ENCODE data around the gene PDGFA.

The PDGFA gene

DNA sequence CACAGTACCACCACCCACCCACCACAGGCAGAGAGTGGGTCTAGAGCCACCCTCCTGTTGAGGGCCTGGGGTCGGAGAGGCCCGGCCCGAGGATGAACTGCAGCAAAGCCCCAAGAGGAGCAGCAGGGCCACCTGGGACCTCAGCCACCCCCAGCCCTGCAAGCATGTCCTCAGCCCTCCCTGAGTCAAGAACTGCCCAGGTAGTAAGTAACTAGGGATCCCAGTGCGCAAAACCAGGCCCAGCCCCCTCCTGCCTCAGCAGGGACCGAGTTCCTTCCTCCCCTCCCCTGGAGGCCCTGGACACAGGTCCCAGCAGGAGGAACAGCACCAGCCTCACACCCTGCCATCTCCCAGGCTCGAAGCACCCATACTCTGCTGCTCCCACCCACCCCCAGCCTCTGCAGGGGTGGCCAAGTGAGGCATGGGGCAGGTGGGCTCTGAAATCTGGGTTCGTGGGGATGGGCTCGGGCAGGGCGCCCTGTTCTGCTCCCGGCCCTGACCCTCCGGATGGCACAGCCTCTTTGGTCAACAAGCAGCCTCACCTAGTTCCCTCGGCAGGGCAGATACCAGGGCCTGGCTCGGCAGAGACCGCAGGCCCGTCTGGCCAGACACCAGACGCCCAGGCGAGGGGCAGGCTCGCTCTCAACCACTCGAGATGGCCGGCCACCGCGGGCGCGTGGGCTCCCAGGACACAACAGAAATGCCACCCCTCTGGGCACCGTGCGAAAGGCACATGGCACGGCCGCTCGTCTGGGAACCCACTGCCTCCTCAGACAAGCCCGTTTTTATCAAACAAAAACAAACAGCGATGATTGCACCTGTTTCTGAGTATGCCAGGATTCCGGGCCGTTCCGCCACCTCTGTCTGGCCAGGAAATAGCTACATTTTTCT, 15.2 kb downstream of the PDGFA start:
- no peak for DNase-seq (ENCODE audit: low read depth)

- no peak for DNase-seq (ENCODE audit: low read depth)
Measured at GRCh38 chr7:503575-504111, 16.0 kb downstream of the PDGFA start.

GRCh38 chr7:502296-502695, 17.4 kb downstream of the PDGFA start:
- no peak for DNase-seq (ENCODE audit: low read depth)

- no peak for DNase-seq (ENCODE audit: low read depth)
Measured at GRCh38 chr7:501526-501925, 18.1 kb downstream of the PDGFA start.

GRCh38 chr7:500521-501420, 18.9 kb downstream of the PDGFA start:
- no peak for DNase-seq (ENCODE audit: low read depth)

DNA sequence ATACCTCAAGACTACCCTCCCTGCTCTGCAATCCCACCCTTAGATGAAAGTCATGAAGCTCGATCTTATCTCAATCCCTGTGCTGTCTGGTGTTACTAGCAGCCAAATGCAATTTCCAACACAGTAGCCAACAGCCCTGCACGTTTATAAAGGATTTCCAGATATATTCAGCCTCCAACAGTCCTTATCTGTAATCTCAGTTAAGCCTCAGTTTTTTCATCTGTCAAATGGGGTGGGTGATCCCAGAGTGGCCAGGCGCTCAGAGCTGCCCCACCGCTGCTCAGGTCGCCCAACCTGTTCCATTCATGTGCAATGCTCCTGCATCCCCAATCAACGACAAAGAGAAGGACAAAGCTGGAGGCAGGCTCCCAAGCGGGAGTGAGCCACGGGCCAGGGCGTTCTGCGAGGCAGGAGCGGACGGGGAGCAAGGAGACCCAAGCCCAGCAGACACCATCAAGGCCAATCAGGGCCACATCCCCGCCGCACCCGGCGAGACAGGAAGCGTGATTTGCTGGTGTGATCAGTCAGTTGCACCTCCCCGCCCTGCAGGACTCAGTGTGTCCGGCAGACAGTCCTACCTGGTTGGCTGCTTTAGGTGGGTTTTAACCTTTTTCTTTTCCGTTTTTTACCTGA, 19.7 kb downstream of the PDGFA start:
- DNase-seq (ENCODE audit: low read depth): no peak

GRCh38 chr7:498678-499641, 20.7 kb downstream of the PDGFA start:
- no peak for DNase-seq (ENCODE audit: low read depth)

DNA sequence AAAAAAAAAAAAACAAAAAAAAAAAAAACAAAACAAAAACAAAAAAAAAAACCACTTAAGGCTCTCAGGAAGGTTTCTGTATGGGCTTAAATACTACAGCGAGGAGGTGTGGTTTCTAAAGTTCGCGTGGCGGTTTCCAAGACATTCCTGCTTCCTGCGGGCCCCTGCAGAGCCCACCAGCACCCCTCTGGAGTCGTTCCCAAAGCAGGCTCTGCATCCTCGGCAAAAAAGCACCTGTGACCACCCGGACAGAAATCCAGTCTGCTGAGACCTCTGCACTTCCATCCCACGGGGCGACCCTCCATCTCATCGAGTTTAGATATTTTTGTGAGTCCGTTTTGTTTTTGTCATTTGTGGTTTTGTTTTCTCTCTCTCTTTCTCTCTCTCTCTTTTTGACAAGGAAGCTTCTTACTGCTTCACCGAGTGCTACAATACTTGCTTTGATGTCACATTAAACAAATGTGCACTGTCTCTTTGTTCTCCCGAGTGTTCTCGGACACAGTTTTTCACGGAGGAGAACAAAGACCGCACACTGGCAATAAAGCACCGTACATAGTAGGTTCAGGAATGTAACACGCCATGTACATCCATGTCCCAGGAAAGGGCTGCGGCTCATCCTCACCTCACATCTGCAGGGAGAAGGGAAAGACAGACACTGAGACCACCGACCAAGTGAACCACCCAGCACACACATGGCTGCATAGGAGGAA, 21.5 kb downstream of the PDGFA start:
- DNase-seq (ENCODE audit: low read depth): no peak

DNA sequence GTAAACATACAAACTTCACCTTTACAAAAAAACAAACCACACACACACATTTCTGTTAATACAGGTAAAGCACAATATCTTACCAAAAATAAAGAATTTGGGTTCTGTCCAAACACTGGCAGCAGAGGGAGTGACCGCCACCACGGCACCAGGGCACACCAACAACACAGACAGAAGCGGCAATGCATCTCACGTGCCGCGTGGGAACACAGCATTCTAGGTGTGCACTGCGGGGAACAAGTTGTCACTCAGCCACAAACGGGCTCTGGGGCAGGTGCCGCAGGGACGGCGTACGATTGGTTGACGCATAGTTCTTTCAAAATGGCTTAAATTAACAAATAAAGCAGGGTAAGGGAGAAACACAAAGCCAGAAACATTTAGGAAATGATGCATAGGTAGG, 22.3 kb downstream of the PDGFA start:
- no peak for DNase-seq (ENCODE audit: low read depth)

DNA sequence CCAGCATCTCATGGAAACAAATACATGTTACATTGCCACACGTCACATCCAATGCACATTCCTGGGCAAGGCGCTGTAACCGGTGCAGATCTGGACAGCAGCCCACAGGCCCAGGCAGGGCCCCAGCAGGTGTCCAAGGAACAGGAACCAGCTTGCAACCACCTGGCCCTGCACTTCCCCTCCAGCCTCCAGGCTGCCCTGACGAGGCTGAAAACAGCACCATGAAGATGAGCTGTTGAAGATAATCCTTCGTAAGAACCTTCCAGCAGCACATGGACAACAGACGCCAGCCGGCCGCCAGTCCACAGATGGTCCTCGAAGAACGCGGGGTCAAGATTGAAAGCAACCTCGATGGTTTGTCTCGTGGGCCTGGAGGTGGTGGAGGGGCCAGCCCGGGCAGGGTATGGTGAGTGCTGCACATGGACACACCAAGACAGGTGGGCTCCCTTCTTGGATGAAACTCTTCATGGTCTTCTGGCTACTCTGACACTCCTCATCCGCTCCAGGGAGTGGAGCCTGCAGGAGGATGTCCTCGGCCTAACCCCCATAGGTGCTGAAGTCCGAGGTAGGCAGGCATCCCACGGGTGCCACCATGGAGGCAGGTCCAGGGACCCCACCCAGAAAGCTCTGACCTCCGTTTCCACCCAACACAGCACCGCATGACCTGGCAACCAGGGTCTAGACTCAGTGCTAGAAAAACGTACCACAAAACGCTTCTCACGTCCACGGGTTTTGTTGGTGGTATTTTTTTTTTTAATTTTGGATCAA, 22.9 kb downstream of the PDGFA start:
- no peak for DNase-seq (ENCODE audit: low read depth)

DNA sequence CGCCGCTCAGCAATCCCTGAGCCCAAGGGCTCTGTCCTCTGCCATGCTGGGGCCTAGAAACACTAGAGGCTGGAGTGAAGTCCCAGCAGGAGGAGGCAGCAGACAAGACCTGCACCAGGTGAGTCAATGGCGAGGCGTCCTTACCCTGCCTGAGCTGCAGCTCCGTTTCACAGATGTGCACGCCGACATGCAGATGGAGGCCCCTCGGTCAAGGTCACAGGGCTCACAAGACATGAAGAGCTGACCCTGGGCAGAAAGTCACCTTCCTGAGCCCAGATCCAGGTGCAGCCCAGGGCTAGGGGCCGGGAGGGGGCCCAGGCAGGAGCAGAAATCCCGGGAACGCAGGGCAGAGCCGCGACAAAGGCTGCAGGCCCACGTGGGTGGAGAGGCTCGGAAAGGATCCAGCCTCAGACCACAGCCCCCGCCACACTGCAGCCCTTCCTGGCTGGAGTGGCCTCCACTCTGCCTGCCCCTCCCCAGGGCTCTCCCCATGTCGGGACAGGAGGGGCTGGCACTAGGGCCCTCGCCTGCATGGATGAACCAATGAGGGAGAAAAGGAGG, 23.8 kb downstream of the PDGFA start:
- no peak for DNase-seq (ENCODE audit: low read depth)

DNA sequence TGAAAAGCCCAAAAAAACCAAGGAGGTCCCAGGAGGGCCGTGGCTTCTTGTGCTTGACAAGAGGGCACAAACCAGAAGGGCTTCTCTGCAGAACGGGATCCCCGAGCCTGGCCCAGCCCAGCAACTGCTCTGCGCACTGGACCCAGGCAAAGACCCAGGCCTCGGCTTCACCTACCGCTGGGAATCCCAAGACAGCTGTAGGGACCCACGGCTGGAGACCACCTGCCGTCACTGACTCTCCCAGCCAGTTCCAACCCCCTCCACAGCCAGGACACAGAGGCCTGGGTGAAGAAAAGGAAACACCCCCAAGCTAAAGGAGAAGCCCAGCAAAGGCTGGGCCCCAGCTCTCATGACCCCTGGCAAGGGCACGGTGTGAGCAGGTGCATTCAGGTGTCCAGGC, 24.3 kb downstream of the PDGFA start:
- DNase-seq (ENCODE audit: low read depth): no peak

DNA sequence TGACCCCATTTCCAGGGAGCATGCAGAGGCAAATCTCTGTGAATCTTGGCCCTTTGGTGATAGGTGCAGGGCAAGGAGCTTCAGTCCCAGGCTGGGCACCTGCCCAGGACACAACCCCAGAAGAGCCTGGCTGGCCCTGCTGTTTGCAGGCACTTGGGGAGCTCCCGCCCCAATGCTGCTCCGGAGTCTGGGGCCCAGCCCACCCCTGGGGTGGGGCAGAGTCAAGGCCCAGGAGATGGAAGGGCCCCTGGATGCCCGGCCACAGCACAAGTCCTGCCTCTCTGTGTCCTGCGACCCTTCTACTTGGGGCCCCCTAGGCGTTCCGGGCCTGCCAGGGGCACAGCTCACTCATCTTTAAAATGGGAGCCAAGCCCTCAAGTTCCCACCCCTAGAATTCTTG, 24.7 kb downstream of the PDGFA start:
- DNase-seq (ENCODE audit: low read depth): no peak

GRCh38 chr7:494259-494687, 25.4 kb downstream of the PDGFA start:
- DNase-seq (ENCODE audit: low read depth): no peak

DNA sequence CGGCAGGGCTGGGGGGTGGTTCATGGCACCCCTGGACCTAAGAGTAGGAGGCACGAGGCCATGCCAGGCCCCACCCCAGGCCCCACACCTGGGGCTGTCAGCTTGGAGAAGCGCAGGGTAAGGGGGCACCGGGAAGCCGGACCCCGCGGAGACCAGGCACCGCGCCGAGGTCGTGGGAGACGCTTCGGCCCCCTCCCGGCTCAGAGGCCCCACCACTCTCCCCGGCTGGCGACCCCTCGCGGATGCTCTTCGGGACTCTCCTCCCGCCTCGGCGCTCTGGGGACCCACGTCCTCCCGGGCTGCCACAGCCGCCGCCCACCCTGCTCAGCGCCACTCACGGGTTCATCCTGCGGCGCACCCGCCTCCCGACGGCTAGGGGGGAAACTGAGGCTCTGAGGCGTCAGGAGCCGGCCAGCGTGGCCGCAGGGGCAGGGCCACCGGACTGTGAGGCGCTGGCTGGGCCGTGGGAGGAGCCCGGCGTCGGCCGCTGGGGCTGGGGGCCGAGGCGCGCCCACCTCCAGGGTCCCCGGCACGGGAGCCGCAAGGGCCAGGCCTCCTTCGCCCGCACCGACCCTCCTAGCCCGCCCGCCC, 25.9 kb downstream of the PDGFA start:
- DNase-seq (ENCODE audit: low read depth): no peak

DNA sequence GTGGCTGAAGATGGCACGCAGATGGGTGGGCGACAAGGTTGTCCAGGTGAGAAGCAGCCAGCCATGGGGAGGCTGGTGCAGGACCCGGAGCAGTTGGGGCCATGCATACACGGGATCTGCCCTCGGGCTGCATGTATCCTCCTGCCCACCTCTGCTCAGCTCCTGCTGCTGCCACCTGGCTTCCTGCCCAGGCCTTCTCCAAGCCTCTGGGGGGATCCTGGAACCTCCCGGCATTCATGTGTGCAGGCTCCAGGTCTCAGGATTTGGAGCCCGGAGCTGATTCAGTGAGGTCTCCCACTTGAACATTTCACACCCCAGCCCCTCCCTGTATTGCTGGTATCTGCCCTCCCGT, 27.0 kb downstream of the PDGFA start:
- DNase-seq (ENCODE audit: low read depth): no peak

DNA sequence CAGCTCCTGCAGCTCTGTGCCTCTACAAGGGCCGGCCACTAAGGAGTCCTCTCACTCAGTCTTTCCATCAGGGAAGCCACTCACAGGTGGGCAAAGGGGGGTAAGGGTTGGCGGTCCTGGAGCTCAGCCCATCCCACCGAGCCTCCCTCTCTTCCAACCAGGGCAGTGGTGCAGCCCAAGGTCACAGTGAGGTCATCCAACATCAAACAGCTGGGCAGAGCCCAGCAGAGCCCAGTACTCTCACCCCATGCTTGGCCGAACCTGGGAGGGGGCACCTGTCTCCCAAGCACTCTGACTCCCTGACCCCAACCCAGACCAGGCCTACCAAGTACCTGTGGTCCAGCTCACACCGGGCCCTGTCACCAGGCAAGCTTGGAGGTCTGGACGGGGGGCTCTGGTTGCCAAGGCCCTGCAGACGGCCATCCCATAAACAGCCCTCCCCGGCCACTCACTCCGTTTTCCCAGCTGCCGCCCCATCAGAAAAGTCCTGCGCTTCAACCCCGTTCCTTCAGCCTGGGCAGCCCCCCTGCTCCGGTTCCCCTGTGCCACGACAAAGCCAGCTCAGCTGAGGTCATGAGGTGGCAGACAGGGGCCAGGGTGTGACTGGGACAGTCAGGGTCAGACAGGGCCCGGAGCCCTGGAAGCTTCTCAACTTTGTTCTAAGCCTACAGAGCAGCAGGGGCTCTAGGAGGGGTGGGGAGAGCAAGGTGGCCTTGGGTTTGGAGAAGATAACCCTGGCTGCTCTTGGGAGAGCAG, 27.5 kb downstream of the PDGFA start:
- DNase-seq (ENCODE audit: low read depth): no peak

DNA sequence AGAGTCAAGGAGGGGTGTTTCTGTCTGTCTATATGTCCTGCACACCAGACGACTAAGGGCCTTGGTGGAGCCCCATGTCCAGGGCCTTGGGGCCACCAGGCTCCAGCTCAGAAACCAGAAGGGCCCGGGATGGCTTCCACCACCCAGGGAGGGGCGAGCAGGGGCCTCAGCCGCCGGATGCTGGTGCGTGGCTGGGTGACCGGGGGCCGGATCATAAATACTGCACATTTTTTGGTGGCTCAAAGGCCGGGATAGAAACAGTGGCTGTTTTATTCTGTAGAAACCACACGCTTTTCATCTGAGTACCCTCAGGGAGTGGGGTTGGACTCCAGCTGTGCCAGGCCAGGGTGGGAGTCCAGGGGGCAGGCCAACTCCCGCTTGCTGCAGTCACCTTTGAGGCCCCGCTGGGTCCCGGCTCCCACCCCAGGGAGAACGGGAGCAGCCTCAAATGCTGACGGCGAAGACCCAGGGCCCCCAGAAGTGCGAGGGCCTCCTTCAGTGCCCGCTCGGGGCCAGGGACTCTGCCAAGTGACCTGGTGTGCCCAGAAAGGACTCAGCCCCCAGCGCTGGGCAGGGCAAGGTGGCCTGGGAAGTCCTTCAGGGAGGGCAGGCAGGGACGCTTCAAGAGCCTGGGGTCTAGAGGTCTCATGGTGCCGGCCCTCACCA, 28.2 kb downstream of the PDGFA start:
- no peak for DNase-seq (ENCODE audit: low read depth)
